ENCODE results near the gene SNX24.
"Not testable (repeated sequence)": the region's sequence is repeated elsewhere in the genome, so short reads cannot be mapped to it uniquely, and the experiment has no call there.

The SNX24 gene

DNA sequence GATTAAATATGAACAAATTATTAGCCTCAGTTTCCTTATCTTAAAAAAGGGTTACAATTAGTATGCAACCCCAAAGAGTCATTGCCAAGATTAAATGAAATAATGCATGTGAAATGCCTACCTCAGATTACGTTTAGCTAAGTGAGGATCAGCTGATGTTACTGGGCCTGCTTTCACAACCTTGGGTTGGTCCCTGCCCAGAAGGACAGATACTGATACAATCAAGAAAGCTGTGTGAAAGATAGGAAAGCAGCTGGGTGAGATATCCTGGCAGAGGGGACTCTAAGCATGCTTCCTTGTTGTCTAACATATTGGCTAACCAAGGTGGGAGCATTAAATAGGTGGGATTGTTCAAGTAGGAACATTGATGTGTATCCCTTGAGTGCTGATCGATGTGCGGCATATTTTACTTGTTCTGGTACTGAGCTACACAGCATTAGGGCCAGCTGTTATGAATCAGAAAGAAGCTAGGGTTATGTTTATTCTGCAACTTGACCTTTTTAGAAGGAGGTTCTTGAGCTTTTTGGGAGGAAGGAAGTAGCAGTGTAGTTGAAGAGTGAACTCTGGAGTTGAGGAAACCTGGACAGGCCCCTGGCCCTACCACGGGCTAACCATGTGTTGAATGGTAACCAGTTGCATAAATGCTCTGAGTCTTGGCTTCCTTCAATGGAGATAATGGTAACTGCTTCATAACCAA lies 28.9 kb downstream of the SNX24 start:
- DNase-seq: no peak

DNA sequence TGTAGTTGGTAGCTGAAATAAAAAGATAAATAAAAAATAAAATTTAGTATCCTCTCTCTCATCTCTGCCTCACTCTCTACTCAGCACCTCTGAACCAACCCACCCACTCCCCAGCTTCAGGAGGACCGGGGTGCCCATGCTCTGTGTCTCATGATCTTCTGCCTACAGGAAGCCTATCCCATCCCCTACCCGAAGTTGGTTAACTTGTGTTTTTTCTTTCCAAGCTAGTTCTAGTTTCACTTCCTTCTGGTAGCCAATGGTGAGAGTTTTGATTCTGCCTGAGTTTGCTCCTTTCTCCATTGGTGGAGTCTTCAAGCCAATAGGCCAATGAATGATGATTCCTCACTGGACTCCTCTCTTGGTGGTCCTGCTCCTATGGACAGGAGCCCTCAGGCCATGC lies 32.1 kb downstream of the SNX24 start:
- no peak for DNase-seq

DNA sequence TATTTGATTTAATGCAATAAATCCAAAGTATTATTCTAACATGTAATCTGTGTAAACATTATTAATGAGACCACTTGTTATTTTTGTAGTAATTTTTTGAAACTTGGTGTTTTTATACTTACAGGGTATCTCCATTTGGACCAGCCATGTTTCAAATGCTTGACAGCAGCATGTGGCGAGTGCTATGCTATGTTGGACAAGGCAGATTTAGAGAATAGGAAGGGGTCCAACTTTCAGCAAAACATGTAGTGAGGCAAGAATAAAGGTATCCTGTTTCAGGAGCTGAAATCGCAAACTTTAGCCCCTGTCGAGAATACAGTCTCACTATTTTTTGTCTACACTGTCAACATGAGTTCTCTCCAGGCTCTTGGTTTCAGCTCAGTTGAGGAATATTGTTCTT lies 33.7 kb downstream of the SNX24 start:
- no peak for DNase-seq

DNA sequence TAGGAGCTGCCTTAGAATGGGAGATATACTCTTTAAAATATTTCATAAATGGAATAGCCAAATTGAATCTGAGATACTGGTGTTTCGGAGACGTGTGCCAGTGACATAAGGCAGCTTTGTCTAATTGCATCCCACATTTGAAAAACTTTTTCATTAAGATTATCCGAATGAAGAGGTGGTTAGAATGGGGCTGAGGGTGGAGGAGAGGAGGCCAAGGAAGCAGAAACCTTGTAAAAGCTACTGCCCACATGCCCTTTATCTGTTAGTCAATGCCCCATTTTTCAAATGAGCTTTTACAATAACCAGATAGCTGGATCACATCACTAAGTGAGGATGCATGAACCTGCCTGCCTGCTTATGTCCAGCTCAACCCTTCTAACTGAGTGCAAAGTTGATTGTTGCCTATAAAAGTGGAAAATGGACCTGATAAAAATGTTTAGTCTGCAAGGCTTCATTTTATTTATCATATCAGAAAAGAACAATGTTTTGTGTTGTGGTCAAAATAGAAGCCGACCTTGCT lies 34.8 kb downstream of the SNX24 start:
- DNase-seq: no peak

DNA sequence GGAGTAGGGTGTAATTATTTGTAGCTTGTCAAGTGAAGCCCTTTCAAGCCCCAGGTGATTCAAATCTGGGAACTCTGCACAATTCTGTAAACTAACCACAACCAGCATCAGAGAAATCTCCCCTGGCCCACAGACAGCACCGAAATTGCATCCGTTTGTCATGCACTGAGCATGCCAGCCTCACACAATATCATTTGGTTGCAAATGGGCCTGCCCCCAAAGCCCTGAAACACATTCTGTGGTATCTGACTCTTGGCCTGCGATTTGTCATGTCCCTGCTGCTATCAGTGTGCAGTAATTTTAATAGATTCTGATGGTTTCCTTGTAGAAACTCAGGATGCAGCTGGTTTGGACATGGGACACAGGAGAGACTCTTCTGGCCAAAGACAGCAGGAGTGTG lies 35.3 kb downstream of the SNX24 start:
- no peak for DNase-seq

DNA sequence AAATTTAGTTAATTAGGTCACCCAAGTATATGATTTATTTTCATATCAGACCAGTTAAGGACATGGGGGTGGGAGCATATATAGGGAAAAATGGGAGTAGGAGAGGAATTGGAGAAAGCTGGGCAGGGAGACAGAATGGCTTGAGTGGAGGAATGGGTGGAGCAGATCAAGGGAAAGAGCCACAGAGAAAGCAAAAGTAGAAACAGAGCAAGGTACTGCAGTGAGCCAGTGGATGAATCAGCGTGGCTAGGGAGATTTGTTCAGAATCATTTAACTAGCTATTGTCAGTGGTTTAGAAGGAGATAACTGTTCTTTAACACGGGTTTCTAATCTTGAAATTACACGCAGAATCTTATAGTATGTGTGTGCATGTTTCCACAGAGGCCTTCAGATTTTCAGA lies 37.4 kb downstream of the SNX24 start:
- DNase-seq: no peak

DNA sequence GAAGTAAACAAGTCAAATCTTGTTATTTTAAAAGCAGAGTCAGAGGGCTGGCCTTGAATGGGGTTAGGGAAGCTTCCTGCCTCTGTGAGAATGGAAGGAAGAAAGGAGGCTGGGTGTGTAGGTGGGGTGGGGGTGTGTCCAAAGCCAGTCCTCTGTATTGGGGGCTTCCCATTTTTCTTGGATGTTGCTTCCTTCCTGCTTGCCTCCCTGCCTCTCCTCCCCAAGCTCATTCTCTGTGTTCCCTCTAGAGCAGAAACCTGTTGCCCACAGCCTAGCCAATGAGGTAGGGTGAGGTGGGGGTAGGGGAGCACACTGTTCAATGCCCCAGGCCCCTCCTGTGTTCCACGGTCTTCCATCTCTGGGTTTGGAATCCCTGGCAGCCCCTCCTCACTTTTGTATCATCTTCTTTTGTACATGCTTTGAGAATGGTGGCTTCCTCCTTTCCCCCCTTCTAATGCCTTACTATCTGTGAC lies 39.7 kb downstream of the SNX24 start:
- DNase-seq: no peak

DNA sequence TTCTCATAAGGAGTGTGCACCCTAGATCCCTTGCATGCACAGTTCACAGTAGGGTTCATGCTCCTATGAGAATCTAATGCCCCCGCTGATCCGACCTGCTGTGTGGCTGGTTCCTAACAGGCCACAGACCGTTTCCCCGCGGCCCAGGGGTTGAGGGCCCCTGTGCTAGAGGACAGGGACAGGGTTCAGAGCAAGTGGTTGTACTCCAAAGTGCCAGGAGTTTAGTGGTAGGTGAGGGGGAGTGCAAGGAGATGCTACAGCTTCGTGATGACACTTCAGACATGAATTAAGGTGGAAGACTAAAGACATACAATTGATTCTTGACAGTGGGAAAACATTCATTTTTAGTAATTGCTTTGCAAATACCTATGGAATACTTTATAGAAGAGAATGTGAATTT lies 40.5 kb downstream of the SNX24 start:
- no peak for DNase-seq

DNA sequence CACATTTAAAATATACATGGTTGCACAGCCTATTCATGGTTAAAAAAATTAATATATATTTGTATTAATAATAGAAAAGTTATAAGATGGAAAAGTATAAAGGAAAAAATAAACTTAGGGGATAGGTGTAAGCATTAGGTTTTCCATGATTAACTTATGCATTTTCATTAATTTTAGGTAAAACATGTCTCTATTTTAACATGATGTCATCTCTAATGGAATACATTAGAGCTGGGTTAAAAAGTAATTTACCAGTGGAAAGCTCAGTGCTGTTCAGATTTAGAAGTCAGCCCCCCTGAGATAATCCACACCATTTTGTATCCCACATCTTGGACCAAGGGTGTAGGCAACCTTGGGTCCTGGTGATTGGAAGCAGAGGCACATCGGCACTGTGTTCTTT lies 49.7 kb downstream of the SNX24 start:
- no peak for DNase-seq

DNA sequence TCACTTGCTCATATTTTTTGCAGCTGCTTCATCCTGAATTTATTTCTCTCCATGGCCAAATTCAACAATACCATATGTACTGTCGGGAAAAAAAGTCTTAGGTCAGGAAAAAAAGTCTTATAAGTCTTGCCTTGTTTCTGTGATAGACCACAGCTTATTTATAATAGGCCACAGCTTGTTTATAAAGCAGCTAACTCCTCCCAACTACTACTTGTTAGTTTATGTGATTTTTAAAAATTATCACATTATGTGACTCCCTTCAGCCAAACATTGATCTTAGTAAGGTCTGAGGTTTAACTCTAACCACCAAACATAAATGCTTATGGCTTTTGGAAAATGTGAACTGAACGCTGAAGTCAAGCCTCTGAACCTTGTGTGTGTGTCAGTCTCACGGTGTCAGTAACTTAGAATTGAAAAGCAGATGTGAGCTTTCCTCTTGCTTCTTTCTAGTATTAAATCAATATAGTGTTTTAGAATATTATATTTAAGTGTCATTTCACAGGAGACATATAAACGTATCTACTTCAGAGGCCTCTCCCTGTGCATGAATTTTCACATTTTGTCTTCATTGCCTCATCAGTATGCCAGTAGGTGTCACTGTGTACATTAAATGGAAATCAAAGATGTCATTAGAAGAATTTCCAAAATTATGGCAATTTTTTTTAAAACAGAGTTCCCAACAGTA lies 51.3 kb downstream of the SNX24 start:
- no peak for DNase-seq

DNA sequence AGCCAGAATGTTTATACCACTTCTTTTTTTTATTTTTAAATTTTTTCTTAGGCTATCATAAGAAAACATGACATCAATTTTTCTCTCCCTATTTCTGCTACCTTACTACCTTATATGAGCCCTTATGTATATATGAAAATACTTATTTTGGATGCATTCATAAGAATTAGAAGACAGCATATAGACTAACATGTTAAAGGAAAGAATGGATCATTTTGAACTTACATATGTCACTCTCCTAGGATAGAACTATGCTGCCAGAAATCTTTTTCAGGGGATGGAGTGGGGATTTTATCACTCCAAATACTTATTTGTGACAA lies 51.8 kb downstream of the SNX24 start:
- DNase-seq: no peak

DNA sequence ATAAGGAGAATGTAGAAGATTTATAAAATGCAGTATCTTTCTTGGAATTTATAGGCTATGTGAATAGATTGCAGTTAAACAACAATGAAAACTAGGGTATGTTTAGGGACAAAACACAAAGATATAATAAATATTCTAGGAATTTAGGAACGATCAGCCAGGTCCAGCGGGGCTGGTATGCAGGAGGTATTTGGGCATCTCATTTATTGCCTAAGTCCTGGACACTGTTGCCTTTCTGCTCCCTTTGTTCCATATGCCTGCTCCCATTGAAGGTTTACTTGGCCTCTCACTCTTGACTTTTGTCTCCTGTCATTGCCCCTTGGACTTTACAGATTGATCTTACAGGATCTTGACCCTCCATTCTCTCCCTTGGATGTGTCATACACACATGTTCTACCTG lies 55.9 kb downstream of the SNX24 start:
- DNase-seq: no peak

DNA sequence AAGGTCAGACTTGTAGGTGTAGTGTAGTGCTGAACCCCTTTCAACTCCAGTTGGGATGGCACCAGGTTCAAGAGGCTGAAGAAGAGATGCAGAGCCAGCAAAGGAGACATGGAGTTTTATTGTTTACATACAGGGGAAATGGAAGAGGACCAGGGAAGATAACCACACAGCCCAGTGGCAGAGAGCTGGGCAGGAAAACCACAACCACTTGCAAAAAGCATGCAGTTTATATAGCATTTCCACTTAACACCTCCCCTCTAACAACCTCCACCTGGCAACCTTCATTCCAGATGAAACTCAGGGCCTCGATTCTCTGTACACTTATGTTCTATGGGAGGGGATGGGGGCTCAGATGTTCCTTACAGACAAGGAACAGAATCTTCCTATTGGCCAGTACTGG lies 56.9 kb downstream of the SNX24 start:
- no peak for DNase-seq

DNA sequence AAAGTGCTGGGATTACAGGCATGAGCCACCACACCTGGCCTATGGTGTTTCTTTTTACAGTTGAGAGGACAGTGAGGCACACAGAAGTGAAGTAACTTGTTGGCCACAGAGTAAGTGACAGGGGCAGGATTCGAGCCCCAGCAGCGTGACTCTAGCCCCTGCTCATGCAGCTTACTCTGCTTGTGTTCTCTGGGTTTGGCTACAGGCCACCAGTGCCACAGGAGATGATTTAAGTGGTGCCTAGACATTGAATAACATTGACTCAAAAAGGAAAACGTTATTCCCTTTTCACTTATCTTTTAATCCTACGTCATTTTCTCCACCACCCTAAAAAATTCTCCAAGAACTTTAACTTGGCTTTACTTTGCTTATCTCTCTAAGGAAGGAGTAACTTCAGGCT lies 61.4 kb downstream of the SNX24 start:
- DNase-seq: no peak

DNA sequence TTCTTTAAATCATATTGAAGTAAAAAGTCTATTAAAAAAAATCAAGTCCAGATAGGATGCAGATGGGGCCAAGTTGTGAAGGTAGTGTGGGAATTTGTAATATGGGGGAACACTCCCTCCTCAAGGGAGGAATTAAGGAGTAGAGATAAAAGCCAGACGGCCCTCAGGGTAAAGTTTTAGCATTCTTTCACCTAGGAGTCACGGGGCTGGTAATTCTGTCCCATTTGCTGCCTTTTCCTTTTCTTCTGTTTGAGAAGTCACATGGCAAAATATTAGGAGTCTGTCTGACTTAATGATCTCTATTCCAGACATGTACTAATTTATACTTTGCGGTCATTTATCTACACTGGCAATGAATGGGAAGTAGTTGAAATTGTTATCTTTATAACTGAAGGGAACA lies 61.9 kb downstream of the SNX24 start:
- no peak for DNase-seq

DNA sequence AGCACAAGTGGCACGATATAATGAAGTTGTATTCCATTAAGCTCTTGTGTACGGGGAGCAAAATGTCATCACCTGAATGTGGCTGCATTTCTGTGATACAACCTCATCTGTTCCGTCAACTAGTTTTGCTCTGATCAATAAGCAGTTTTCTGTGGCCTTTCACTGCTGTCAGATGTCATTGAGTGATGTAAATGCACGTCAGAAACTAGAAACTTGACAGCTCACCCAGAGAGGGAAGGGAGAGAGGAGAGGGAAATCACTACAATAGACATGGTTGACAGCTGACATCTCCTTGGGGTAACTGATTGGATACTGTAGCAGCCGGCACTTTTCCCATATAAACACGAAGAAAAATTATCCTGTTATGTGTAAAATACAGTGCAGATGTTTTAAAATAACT lies 62.7 kb downstream of the SNX24 start:
- no peak for DNase-seq

DNA sequence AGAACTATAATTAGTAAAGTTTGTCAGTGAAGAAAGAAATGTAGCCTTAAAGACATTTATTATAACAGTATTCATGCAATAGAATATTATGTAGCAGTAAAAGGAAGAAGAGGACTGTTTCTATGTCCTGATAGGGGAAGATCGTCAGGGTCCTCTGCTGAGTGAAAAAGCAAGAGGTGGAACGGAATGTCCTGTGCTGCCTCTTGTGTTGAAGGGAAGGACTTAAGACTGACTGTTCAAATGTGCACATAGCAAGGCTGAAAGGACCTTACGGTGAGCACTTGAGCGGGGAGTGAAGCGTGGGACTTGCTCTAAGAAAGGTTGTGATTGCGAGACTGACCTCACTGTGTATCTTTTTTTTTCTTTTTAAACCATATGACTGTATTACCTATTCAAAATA lies 63.2 kb downstream of the SNX24 start:
- no peak for DNase-seq

DNA sequence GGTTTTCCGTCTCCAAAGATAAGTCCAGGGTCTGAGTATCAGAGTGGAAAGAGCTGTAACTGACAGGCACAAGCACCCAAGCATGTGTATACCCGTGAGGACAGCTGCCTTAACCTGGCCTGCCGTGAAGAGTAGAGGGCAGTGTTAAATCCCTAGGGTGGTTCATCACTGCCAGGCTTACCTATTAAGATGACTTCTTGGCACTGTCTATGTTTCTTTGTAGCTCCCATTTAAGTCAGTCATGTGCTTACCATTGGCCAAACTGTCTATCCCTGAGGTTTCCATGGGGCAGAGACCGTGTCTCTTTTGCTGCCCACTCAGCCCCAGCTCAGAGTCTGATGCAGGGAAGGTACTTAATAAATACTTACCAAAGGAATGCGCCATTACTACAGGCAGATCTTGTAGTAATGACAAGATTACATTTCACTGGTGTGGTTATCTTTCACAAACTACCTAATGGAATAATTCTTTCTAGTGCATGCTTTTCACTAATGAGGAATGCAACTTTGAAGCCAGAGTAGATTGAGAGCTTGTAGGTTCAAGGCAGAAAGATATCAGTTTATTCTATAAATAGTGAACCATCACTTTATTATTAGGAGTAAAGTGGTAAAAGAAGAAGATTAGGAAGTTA lies 64.2 kb downstream of the SNX24 start:
- no peak for DNase-seq

DNA sequence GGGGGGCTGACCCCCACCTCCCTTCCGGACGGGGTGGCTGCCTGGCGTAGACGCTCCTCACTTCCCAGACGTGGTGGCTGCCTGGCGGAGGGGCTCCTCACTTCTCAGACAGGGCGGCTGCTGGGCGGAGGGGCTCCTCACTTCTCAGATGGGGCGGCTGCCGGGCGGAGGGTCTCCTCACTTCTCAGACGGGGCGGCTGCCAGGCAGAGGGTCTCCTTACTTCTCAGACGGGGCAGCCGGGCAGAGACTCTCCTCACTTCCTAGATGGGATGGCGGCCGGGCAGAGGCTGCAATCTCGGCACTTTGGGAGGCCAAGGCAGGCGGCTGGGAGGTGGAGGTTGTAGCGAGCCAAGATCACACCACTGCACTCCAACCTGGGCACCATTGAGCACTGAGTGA lies 68.0 kb downstream of the SNX24 start:
- not testable (repeated sequence) for DNase-seq

DNA sequence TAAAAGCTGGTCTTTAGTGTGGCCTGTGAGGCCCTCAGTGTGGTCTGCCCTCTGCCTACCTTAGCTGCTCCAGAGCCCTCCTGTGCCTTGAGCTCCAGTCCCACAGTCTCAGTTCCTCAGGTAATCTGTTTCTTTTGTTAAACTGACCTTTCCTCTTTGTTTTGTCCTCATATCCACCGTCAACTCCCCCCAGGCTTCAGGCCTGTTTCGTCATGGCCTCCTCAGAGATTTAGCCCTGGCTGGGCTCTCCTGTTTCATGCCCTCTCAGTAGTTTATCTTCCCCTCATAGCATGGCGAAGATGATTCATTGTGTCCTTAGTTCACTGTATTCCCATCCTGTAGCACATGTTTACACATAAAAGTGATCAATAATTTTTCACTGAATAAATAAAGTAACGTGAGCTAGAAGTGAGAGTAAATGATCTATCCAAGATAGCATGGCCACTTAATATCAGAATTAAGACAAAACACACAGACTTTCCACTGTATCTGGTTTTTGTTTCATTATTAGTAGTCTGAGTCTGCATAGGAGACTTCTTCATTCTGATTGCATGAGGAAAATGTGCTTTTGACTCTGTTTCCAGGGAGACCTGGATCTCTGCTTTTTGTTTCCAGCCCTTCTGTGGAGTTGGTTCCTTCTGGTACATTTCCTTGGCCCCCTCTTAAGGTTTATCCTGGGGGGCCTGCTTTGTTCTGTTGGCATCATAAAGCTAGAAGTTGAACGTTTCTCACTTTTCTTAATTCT lies 70.5 kb downstream of the SNX24 start:
- DNase-seq: no peak

DNA sequence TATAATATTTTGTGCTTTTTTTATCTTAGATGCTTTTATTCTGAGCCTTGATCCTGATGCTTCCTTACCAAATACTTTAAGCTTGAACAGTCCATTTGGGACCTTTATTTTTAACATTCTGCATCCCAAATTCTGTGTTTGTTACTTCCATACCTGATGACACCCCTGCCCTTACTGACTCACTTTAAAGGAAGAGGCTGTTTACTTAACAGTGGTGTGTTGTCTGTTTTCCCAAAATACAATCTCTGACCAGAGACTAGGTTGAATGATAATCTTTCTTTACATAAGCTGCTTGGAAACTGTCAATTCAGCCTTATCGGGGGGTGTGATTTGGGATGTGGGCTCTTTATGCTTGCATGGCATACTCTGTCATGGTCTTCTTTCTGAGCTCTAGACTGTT lies 71.1 kb downstream of the SNX24 start:
- no peak for DNase-seq

DNA sequence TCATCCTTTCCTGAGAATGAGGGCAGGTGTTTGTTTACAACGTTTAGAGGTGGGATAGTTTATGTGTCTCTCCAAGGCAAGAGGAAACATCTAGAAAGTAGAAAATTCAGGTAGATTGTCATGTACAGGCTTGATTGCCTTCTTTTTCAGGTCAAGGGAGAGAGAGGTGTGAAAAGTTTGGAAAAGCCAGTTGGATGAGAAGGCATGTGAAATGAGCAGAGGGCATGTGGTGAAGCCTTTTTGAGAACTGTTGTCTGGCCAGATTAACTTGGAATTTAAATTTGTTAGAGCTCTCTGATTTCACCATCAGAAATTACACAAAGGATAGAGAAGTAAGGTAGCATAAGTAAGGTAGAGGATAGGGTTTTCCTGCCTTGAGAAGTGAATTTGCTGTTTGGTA lies 74.6 kb downstream of the SNX24 start:
- no peak for DNase-seq

DNA sequence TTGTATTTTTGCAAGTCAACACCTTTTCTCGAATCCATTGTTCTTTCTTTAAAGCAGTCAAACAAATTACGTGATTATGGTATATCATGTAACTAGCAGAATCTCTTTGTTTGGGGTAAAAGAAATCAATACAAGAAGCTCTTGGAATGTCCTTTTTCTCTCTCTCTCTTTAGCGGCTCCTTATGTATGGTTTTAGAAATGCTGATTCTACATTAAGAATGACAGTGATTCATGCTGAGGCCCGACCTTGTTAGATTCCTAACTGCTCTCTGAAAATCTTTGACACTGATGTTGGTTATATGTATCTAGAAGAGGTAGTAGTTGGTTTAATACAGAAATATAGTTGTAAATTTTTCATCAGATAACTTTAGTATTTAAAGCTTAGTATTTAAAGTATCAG lies 76.4 kb downstream of the SNX24 start:
- no peak for DNase-seq

DNA sequence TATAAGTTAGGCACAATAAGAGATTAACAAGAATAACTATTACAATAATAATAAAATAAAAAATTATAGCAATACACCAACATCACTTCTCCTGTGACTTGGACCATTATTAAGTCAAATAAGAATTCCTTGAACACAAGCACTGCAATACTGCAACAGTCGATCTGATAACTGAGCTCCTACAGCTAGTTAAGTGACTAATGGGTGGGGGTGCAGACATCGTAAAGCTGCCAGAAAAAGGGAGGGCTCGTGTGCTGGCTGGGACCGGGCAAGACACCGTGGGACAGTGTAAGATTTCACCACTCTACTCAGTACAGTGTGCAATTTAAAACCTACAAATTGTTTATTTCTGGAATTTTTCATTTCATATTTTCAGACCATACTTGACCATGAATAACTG lies 78.8 kb downstream of the SNX24 start:
- no peak for DNase-seq

Measured in effector CD8-positive, alpha-beta T cell (primary cell).